Daoy (cell line): ENCODE results near the gene PLD3. TPM values are rescaled to one million over a fixed set of nuclear protein-coding genes. Genes with fewer than 3 reads are reported as not detected.
"Not testable (repeated sequence)": the region's sequence is repeated elsewhere in the genome, so short reads cannot be mapped to it uniquely, and the experiment has no call there.

Source experiments
- DNase-seq: peaks from one replicate; pipeline ENCODE4 v3.0.0-alpha.2; 2015; ENCODE audit warnings: low read depth
- total RNA-seq: library from RNA; depleted of rRNA; stranded (reverse); fragments of >200 nt; shearing (Covaris generic); gene quantifications from 2 replicates; pipeline ENCODE4 v1.2.3, GENCODE V29; 2014

Gene PLD3
- total RNA-seq, 1 experiment from 2014 or later, result 121 TPM

DNA sequence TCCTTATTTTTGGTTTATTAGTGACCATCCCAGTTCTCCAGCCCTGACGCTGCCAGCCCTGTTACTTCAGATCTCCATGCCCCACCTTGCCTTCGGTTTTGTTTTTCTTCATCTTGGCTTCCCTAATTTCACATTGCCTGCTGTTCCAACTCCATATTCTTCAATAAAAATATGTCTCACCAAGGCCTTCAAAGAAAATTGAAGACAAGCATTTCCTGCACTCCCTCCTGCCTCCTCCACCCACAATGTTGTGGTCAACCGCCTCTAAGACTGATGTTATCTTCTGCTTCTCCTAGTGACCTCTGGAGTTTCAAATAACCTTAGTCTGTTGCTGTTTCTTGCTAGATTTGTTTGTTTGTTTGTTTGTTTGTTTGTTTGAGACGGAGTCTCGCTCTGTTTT lies 14.6 kb downstream of the PLD3 start:
- no peak for DNase-seq

DNA sequence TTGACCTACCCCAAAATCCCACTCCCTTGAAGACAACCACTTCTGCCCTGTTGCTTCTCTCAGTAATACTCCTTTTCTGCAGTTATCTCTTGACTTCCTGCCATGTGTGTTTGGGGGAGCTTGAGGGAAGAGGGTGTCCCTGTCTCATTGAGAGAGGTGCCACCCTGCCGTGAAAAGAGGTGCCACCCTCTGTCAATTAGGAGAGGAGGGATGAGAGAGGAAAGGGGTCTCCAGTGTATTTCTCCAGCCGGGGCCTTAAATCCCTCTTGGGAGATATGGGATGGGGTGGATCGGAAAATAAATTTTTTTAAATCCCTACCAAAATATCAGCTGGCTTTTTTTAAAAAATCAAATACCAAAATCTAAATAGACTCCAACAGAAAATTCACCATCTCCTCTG lies 16.5 kb downstream of the PLD3 start:
- DNase-seq, result no peak

DNA sequence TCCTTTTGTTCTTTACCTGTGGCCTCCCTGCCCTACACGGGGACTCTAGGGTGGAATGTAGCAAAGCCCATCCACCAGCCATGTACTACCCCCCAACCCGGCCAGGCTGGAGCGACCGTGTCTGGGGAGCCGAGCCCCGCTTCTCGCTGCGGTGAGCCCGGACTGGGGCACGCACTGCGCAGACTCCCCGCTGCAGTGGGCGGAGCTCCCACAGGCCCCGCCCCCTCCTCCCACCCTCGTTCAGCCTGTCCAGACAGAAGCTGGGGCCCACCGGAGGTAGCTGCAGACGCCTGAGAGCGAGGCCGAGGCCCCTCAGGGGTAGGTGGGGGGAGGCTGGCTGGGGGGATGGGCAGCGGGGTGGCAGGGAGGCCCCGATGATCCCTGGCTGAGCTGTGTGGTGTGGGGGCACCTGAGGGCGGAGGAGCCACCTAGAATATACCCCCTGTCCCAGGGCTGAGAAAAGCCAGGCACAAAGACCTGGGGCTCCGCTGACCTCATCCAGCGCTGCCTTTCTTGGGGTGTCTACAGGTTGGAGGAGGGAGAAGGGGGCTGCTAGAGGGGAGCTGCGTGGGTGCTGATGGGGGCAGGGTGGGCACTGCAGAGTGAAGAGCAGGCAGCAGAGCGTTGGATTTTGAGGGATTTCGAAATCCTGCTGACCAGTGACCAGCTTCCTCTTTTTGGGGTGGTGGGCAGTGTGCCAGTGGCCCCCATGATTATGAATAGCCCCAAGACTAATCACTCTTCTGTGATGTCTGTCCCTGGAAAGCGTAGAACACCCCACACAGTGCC lies 17.3 kb downstream of the PLD3 start:
- no peak for DNase-seq

DNA sequence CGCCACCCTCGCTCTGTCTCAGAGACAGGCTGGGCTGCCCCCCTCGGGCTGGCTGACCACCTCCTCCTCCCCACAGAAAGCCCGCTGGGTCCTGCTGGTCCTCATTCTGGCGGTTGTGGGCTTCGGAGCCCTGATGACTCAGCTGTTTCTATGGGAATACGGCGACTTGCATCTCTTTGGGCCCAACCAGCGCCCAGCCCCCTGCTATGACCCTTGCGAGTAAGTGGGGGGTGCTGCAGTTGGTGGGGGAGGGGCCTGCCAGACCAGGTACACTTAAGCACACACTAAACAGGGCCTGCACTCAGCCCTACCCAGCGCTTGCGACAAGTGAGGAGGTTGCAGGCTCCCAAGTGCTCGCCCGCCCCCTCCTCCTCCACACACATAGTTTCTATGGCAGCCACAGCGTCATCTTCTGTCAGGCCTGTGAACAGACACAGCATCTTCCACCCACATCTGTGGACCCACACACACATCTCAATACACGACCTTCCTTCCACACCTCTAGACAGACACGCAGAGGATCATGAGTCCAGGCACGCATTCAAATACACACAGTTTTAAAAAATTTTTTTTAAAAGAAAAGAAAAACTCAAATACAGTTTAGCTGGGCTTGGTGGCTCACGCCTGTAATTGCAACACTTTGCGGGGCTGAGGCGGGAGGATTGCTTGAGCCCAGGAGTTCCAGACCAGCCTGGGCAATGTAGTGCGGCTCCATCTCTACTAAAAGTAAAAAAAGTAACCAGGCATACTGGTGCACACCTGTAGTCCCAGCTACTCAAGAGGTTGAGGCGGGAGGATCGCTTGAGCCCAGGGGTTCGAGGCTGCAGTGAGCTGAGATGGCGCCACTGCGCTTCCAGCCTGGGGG lies 18.4 kb downstream of the PLD3 start:
- DNase-seq, result no peak

DNA sequence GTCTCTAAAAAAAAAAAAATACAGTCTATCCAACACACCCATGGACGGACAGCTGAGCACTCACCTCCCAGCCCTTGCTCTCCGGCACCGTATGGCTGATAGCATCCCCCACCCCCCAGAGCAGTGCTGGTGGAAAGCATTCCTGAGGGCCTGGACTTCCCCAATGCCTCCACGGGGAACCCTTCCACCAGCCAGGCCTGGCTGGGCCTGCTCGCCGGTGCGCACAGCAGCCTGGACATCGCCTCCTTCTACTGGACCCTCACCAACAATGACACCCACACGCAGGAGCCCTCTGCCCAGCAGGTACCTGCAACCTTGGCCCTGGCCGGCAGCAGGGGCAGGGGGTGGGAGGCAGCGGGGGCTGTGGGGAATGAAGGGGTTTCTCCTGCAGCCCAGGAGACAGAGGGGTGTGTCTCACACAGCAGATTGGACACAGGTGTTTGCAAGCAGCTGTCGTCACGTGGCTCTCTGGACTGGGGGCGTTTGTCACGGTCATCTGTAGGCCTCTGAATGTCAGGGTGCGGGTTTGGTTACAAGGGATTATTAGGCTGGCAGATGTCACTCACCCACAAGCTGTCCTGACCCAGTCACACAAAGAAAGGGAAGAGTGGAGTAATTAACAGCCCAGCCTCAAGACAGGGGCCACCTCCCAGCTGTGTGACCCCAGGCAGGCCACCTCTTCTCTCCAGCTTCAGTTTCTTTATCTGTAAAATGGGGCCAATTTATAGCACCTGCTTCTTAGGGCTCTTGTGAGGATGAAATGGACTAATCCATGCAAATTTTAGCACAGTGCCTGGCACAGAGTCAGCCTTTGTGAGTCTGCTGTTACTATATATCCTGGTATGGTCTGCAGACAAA lies 19.3 kb downstream of the PLD3 start:
- no peak for DNase-seq

DNA sequence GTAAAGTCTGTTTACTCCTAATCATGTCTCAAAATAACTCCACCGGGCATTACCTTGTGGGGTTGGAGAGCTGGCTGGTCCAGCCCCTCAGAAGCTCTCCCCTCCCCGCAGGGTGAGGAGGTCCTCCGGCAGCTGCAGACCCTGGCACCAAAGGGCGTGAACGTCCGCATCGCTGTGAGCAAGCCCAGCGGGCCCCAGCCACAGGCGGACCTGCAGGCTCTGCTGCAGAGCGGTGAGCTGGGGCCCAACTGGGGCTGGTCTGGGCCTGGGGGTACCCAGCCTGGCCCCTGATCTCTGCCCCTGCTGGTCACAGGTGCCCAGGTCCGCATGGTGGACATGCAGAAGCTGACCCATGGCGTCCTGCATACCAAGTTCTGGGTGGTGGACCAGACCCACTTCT lies 21.3 kb downstream of the PLD3 start:
- no peak for DNase-seq

DNA sequence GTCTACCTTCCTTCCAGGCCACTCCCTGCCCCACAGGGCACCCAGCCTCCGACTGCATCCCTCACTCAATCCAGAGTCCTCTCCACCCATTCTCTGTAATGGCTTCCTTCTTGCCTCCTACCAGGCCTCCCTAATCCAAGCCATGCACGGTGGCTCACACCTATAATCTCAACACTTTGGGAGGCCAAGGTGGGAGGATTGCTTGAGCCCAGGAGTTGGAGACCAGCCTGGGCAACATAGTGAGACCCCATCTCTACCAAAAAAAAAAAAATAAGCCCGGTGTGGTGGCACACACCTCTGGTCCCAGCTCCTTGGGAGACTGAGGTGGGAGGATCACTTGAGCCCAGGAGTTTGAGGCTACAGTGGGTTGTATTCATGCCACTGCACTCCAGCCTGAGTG lies 21.8 kb downstream of the PLD3 start:
- not testable (repeated sequence) for DNase-seq

DNA sequence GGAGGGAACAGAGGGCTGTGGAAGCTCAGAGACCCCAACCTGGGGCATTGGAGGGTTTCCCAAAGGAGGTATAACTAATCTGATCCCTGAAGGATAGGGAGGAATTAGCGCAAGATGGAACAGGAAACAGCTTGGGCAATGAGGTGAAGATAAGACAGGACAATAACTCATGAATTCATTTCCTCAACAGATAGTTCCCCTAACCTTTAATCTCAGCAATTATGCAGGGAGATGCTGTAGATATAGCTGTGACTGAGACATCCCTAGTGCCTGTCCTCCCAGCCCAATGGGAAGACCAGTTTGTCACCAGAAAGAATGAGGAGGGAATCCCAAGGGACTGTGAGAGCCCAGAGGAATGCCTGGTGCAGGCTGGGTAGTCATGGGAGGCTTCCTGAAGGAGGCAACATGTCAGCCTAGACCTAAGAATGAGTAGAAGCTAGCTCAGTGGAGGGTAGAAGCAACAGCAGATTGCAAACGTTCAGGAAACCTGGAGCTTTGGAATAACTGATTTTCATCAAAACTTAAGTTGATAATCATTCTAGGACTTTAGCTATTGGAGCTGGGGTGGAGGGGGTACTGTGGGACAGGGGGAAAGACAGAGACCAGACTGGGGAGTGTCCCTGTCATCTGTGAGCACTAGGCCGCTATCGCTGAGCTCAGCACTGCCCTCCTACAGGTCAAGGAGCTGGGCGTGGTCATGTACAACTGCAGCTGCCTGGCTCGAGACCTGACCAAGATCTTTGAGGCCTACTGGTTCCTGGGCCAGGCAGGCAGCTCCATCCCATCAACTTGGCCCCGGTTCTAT lies 22.7 kb downstream of the PLD3 start:
- DNase-seq, result no peak

DNA sequence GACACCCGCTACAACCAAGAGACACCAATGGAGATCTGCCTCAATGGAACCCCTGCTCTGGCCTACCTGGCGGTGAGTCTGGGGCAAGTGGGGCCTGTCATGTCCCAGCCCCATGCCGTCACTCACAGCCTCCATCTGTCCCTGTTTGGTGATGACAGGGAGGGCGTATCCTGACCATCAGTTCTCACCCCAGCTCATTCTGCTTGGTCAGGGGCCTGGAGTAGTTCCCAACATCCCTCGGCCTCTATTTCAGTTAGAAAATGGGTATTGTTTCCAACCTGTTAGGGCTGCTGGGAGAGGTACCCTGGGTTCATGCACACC lies 23.3 kb downstream of the PLD3 start:
- DNase-seq, result no peak

DNA sequence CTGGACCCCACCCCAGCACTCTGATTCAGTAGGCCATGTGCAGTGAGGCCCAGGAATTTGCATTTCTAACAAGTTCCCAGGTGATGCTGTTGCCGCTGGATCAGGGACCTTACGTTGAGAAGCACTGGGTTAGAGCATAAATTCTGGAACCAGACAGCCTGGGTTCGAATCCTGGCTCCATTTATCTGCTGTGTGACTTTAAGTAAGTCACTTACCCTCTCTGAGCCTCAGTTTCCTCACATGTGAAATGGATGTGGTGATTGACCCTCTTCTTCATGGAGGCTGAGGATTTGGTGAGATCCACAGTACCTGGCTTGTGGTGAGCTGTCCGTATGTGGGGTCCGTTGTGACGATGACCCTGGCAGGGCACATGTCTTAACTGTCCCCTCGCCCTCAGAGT lies 25.6 kb downstream of the PLD3 start:
- no peak for DNase-seq

DNA sequence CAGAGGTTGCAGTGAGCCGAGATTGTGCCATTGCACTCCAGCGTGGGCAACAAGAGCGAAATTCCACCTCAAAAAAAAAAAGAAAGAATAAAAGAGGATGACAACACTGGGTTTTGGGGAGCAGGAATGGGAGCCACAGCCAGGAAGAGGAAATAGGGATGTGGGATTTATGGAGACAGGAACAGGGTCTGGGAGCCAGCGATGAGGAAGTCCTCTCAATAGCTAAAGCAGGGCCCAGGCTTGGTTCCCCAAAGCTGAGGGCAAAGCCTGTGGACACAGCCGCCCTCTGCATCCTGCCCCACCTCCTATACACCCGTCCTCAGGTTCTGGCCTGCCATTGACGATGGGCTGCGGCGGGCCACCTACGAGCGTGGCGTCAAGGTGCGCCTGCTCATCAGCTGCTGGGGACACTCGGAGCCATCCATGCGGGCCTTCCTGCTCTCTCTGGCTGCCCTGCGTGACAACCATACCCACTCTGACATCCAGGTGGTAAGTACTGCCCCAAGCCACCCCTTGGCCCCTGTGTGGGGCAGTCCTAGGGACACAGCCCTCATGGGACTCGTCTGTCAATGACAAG lies 27.9 kb downstream of the PLD3 start:
- DNase-seq, result no peak

DNA sequence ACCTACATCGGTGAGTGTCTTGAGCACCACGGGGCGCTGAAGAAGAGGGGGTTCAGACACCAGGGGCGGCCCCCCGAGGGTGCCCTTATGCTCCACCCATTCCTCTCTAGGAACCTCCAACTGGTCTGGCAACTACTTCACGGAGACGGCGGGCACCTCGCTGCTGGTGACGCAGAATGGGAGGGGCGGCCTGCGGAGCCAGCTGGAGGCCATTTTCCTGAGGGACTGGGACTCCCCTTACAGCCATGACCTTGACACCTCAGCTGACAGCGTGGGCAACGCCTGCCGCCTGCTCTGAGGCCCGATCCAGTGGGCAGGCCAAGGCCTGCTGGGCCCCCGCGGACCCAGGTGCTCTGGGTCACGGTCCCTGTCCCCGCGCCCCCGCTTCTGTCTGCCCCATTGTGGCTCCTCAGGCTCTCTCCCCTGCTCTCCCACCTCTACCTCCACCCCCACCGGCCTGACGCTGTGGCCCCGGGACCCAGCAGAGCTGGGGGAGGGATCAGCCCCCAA lies 29.4 kb downstream of the PLD3 start:
- no peak for DNase-seq

DNA sequence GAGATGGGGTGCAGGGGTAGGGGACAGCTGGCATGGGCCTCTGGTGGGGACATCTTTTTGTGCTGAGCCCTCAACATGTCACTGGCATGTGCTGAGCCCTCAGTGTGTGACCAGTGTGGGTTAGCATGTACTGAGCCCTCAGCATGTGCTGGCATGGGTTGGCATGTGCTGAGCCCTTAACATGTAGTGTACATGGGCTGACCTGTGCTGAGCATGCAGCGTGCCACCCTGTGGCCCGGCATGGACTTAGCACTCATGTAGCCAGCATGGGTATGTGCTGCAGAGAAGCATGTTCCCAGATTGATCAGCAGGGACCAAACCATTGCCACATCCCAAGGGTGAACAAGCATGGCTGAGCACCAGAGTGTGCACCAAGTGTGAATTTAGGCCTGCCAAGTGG lies 30.0 kb downstream of the PLD3 start:
- no peak for DNase-seq

DNA sequence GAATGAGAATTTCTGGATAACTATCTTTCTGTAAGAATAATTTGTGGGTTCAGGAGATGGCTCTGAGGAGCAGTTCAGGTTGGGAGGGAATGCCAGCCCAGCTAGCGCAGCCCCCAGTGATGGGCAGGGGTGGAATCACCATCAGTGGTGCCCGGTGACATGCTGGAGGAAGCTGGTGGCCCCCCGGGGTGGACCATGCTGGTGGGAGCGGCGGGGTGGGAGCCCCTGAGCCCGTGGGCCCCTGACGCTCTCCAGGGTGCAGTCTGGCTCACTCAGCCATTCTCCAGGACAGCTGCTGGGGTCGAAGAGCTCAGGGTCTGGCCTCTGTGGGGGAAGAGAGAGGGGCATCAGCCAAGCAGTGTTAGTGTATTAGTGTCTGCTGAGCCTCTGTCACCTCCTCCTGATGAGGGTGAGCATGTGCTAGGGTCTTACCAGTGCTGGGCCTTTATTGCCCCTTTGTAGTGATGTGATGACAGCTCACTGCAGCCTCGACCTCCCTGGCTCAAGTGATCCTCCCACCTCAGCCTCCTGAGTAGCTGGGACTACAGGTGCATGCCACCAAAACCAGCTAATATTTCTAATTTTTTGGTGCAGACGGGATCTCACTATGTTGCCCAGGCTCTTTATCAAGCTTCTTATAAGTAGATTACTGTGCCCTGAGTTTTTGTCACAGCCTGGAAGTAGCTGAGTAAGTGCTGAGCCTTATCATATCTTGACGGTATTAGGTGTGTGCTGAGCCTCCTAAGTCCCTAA lies 31.1 kb downstream of the PLD3 start:
- DNase-seq, result no peak

DNA sequence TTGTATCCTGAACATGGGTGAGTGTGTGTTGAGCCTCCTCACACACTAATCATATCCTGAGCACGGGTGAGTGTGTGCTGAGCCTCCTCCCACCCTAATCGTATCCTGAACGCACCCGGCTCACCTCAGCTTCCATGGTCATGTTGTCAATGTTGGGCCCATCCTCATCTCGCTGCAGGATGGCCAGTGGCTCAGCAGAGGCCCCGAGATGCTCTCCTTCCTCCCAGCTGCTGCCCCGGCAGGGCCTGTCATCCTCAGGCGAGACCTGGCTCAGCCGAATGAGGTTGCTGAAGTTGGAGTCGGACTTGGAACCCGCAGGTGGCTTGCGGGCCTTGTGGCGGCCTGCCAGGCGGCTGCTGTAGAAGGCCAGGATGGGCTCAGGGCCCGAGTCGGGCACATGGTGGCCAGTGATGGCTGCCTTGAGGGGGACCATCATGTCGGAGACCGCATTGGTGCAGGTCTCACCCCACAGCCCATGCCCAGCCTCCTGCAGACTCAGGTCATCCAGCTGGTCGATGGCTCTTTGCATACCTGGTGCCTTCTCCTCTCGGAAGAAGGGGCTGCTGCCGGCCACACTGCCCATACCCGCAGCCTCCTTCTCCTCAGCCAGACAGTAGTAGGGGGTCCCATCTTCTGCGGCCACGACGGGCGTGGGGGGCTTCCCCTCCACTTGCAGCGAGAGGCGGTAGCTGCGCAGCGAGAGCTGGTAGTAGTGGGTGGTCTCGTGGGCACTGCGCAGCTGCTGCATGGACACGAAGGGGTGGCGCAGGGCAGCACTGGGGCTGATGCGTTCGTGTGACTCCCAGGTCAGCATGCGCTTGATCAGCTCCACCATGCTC lies 31.9 kb downstream of the PLD3 start:
- DNase-seq, result no peak

DNA sequence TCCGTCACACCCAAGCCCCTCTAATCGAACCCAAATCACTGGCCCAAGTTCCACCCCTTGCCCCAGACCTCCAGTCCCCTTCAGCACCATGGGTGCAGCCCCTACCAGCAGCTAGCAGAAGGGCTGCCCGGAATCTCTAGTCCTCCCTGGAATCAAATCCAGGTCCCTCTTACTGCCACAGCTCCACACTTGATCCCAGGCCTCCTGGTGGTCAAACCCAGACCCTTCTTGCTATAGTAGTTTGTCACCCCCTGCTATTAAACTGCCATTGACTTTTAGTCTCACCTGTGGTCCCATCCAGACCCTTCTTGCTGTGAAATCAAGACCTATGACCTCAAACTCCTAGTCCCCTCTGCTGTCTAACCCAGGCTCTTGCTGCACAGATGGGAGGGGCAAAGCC lies 32.8 kb downstream of the PLD3 start:
- no peak for DNase-seq

DNA sequence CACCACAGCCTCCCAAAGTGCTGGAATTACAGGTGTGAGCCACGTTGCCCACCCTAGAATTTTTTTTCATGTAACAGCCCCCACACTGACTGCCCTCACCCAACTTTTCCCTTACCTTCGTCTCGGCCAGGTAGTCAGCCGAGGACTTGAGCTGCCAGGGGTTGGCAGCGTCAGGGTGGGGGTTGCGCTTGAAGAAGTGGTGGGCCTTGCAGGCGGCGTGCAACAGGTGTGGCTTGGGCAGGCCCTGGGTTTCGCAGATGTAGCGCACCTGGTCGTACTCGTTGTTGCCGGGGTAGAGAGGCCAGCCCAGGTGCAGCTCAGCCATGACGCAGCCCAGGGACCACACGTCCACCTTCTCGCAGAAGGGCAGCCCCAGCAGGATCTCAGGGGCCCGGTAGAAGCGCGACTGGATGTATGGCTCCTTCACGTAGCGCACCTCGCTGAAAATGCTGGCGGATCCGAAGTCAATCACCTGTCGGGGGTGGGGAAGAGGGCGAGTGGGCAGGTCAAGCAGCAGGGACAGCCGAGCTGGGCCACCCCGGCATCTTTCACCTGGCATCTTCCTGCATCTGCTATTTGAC lies 35.3 kb downstream of the PLD3 start:
- no peak for DNase-seq

DNA sequence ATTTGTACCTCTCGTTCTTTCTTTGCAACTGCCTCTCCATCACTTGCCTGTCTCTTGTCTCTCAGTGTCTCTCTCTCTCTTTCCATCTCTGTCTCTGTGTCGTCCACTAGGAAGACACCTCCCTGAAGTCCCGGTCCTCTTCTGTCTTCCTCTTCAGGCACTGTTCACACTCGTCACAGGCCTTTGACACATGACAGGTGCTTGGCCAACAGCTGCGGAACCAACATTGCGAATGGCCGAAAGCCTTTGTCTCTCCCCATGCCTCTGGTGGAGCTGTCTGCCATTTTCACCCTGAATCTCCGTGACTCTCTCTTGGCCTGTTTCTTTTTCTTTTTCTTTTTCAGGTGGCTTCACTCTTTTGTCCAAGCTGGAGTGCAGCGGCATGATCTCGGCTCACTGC lies 38.7 kb downstream of the PLD3 start:
- DNase-seq, result no peak

DNA sequence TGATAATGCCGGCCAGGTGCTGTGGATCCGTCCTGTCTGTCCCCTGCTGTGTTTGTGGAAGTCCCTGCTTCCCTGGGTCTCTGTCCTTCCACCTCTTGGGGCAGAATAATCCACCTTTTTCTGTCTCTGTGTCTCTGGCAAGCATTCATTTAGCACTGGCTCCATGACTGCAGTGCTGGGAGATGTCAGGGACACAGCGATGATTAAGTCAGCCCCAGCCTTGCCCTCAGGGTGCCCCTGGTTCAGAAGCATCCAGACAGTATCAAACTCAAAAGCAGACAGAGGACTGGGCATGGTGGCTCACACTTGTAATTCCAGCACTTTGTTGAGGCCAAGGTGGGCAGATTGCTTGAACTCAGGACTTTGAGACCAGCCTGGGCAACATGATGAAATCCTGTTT lies 40.0 kb downstream of the PLD3 start:
- no peak for DNase-seq
